ENCODE data around the gene TBX10. TPM values are rescaled to one million over a fixed set of nuclear protein-coding genes. Genes with fewer than 3 reads are reported as not detected.
A peak's percentile ranks its signal among the peaks of the same experiment; 100 is the strongest.

TBX10 gene
- total RNA-seq, 1 donor from 2014 or later, result 0.14 TPM

GRCh38 chr11:67649634-67650510 lies 10.3 kb upstream of the TBX10 start:
- no peak for TF ChIP-seq CTCF (IDR thresholded peaks at IDR 0.05; ENCODE audit: borderline replicate concordance)
- H3K4me1 ChIP-seq, result no peaks in the 10 kb centered on the region
- H3K36me3 ChIP-seq, result no peaks in the 10 kb centered on the region
- H3K9me3 ChIP-seq (replicated peaks), result no peaks in the 10 kb centered on the region
- H3K27ac ChIP-seq (replicated peaks), result no peak overlapping the region
- intact Hi-C loops (cut with micrococcal nuclease), result no loop called here
- DNase-seq, result no peak
- H3K27me3 ChIP-seq (ENCODE audit: low read depth), result peaks cover 60% of the 10 kb centered on the region
- peak overlapping the region; percentile 40 for H3K4me3 ChIP-seq

GRCh38 chr11:67648796-67649613 lies 9.4 kb upstream of the TBX10 start:
- intact Hi-C loops (cut with micrococcal nuclease), result no loop called here
- TF ChIP-seq CTCF (IDR thresholded peaks at IDR 0.05; ENCODE audit: borderline replicate concordance), result no peak
- no peak overlapping the region for H3K4me3 ChIP-seq
- H3K27ac ChIP-seq (replicated peaks), result no peak overlapping the region
- peaks cover 56% of the 10 kb centered on the region for H3K27me3 ChIP-seq (ENCODE audit: low read depth)
- H3K36me3 ChIP-seq, result no peaks in the 10 kb centered on the region
- no peaks in the 10 kb centered on the region for H3K4me1 ChIP-seq
- H3K9me3 ChIP-seq (replicated peaks), result peaks cover 1% of the 10 kb centered on the region
- no peak for DNase-seq

GRCh38 chr11:67648140-67648795 lies 8.7 kb upstream of the TBX10 start:
- H3K36me3 ChIP-seq, result no peaks in the 10 kb centered on the region
- TF ChIP-seq CTCF (IDR thresholded peaks at IDR 0.05; ENCODE audit: borderline replicate concordance), result no peak
- H3K4me3 ChIP-seq, result no peak overlapping the region
- H3K27ac ChIP-seq (replicated peaks), result no peak overlapping the region
- no peak for DNase-seq
- peaks cover 56% of the 10 kb centered on the region for H3K27me3 ChIP-seq (ENCODE audit: low read depth)
- intact Hi-C loops (cut with micrococcal nuclease), result no loop called here
- H3K4me1 ChIP-seq, result no peaks in the 10 kb centered on the region
- H3K9me3 ChIP-seq (replicated peaks), result peaks cover 7% of the 10 kb centered on the region

GRCh38 chr11:67647471-67647870 lies 7.9 kb upstream of the TBX10 start:
- Histone ChIP-seq H3K4me1 (no peaks in the 10 kb centered on the region), H3K9me3 (replicated peaks) (peaks cover 7% of the 10 kb centered on the region), H3K4me3 (no peak overlapping the region), H3K27me3 (ENCODE audit: low read depth) (peaks cover 56% of the 10 kb centered on the region), H3K27ac (replicated peaks) (no peak overlapping the region), H3K36me3 (no peaks in the 10 kb centered on the region)
- TF ChIP-seq CTCF (IDR thresholded peaks at IDR 0.05; ENCODE audit: borderline replicate concordance), result no peak
- no peak for DNase-seq
- intact Hi-C loops (cut with micrococcal nuclease), result no loop called here

- H3K4me3 ChIP-seq, result no peak overlapping the region
- intact Hi-C loops (cut with micrococcal nuclease), result no loop called here
- no peaks in the 10 kb centered on the region for H3K4me1 ChIP-seq
- no peak for DNase-seq
- peaks cover 56% of the 10 kb centered on the region for H3K27me3 ChIP-seq (ENCODE audit: low read depth)
- TF ChIP-seq CTCF (IDR thresholded peaks at IDR 0.05; ENCODE audit: borderline replicate concordance), result no peak
- no peak overlapping the region for H3K27ac ChIP-seq (replicated peaks)
- H3K9me3 ChIP-seq (replicated peaks), result peaks cover 7% of the 10 kb centered on the region
- no peaks in the 10 kb centered on the region for H3K36me3 ChIP-seq
These were observed 7.2 kb upstream of the TBX10 start for GRCh38 chr11:67646535-67647336.

Measured in left ventricle myocardium inferior (tissue), 1 donor.